ENCODE results near the gene CEACAM4. TPM values are rescaled to one million over a fixed set of nuclear protein-coding genes. Genes with fewer than 3 reads are reported as not detected.

Gene CEACAM4
- polyA plus RNA-seq, 1 experiment, result not detected

GRCh38 chr19:41620171-41620570 is 6.7 kb downstream of the CEACAM4 start:
- CTCF ChIA-PET, result no interaction called here

GRCh38 chr19:41619018-41619556 is 7.8 kb downstream of the CEACAM4 start:
- Histone ChIP-seq H3K27me3 (ENCODE audit: control insufficient read depth, insufficient read depth, low read length) (no peaks in the 10 kb centered on the region), H3K36me3 (ENCODE audit: control insufficient read depth, insufficient read depth, low read length) (no peaks in the 10 kb centered on the region), H3K4me3 (ENCODE audit: low read depth, low read length) (no peak overlapping the region)
- ChIA-PET CTCF (interaction anchor here (1.4 kb wide), 1 partner anchor 23 kb away, joined by 4 read pairs; no protein-coding TSS in a partner anchor), POLR2A (no interaction called here)
- DNase-seq (ENCODE audit: low read depth), result no peak
- no peak for TF ChIP-seq CTCF (IDR thresholded peaks at IDR 0.05; ENCODE audit: insufficient read depth, low read depth, low read length)

More at GRCh38 chr19:41620171-41620570, 6.7 kb downstream of the CEACAM4 start:
- Histone ChIP-seq H3K36me3 (ENCODE audit: control insufficient read depth, insufficient read depth, low read length) (no peaks in the 10 kb centered on the region), H3K4me3 (ENCODE audit: low read depth, low read length) (no peak overlapping the region), H3K27me3 (ENCODE audit: control insufficient read depth, insufficient read depth, low read length) (no peaks in the 10 kb centered on the region)
- TF ChIP-seq CTCF (IDR thresholded peaks at IDR 0.05; ENCODE audit: insufficient read depth, low read depth, low read length), result no peak
- DNase-seq (ENCODE audit: low read depth), result no peak
- POLR2A ChIA-PET, result no interaction called here

- TF ChIP-seq CTCF (IDR thresholded peaks at IDR 0.05; ENCODE audit: insufficient read depth, low read depth, low read length), result no peak
- ChIA-PET POLR2A (no interaction called here), CTCF (interaction anchor here (1.1 kb wide), 1 partner anchor 21 kb away, joined by 4 read pairs; no protein-coding TSS in a partner anchor)
- Histone ChIP-seq H3K4me3 (ENCODE audit: low read depth, low read length) (no peak overlapping the region), H3K27me3 (ENCODE audit: control insufficient read depth, insufficient read depth, low read length) (no peaks in the 10 kb centered on the region), H3K36me3 (ENCODE audit: control insufficient read depth, insufficient read depth, low read length) (no peaks in the 10 kb centered on the region)
- DNase-seq (ENCODE audit: low read depth), result no peak
These were observed 8.7 kb downstream of the CEACAM4 start for GRCh38 chr19:41617941-41618730.

GRCh38 chr19:41616792-41617621 is 9.9 kb downstream of the CEACAM4 start:
- H3K36me3 ChIP-seq (ENCODE audit: control insufficient read depth, insufficient read depth, low read length), result no peaks in the 10 kb centered on the region
- no peak for TF ChIP-seq CTCF (IDR thresholded peaks at IDR 0.05; ENCODE audit: insufficient read depth, low read depth, low read length)
- ChIA-PET POLR2A (no interaction called here), CTCF (interaction anchor here (1.1 kb wide), 1 partner anchor 19 kb away, joined by 4 read pairs; no protein-coding TSS in a partner anchor)
- DNase-seq (ENCODE audit: low read depth), result no peak
- no peaks in the 10 kb centered on the region for H3K27me3 ChIP-seq (ENCODE audit: control insufficient read depth, insufficient read depth, low read length)
- no peak overlapping the region for H3K4me3 ChIP-seq (ENCODE audit: low read depth, low read length)

- Histone ChIP-seq H3K4me3 (ENCODE audit: low read depth, low read length) (no peak overlapping the region), H3K27me3 (ENCODE audit: control insufficient read depth, insufficient read depth, low read length) (no peaks in the 10 kb centered on the region), H3K36me3 (ENCODE audit: control insufficient read depth, insufficient read depth, low read length) (no peaks in the 10 kb centered on the region)
- no peak for DNase-seq (ENCODE audit: low read depth)
- ChIA-PET POLR2A (no interaction called here), CTCF (no interaction called here)
- TF ChIP-seq CTCF (IDR thresholded peaks at IDR 0.05; ENCODE audit: insufficient read depth, low read depth, low read length), result no peak
These were observed 11.7 kb downstream of the CEACAM4 start for GRCh38 chr19:41615207-41615606.

All from BJ (cell line).